Endothelial cell of umbilical vein (primary cell): Measurements from ENCODE around the gene VWA7. TPM values are rescaled to one million over a fixed set of nuclear protein-coding genes. Genes with fewer than 3 reads are reported as not detected.

Experiments used
- BruUV-seq: library from RNA; stranded (reverse); fragments of 400-500 nt; replicated peaks from 2 replicates; lab custom pipeline; 2021; lab: Mats Ljungman, UMichigan
- CTCF ChIA-PET: fragments of 300-600, 350-600 bp; sonication (Branson Sonifier 250); formaldehyde crosslinking; loops from one replicate; lab custom pipeline; 2021; ENCODE audit warnings: antibody characterized with exemption, inconsistent platforms; lab: Charles Lee
- POLR2A ChIA-PET: fragments of 300-600, 350-600 bp; sonication (Branson Sonifier 250); formaldehyde crosslinking; loops from one replicate; lab custom pipeline; 2021; ENCODE audit warnings: antibody characterized with exemption, inconsistent platforms; lab: Charles Lee
- DNase-seq: peaks from one replicate; pipeline ENCODE4 v3.0.0-alpha.2; 2011; ENCODE audit warnings: low read depth, low spot score
- FAIRE-seq: peaks from 2 replicates; lab custom pipeline; 2011; peaks lifted over from hg19 to GRCh38; lab: Jason Lieb, UNC
- H2AFZ ChIP-seq: 2 replicates; pipeline ENCODE4 v1.6.0; 2012; ENCODE audit warnings: low read depth, low read length, control low read depth, inconsistent platforms
- H3K27ac ChIP-seq: 2 replicates; pipeline ENCODE4 v1.5.1; 2011; ENCODE audit warnings: low read depth, mild to moderate bottlenecking, control low read depth, low read length, moderate library complexity; ENCODE audit not compliant: insufficient read depth
- H3K27me3 ChIP-seq, 2 experiments: 2 replicates each; pipeline versions ENCODE4 v1.6.0 to v1.6.1; 2011; ENCODE audit warnings: low read length in 2 of 2, mixed read lengths in 1 of 2; ENCODE audit not compliant: control insufficient read depth in 2 of 2, insufficient read depth in 2 of 2
- H3K36me3 ChIP-seq, 2 experiments: 2 replicates in 1 of 2; 3 replicates in 1 of 2; pipeline ENCODE4 v1.5.1; 2011; ENCODE audit warnings: low read length in 2 of 2, mild to moderate bottlenecking in 1 of 2, moderate library complexity in 1 of 2; ENCODE audit not compliant: control insufficient read depth in 2 of 2, insufficient read depth in 2 of 2; ENCODE audit errors: extremely low read depth in 1 of 2
- H3K4me1 ChIP-seq: 3 replicates; pipeline ENCODE4 v1.5.1; 2011; ENCODE audit warnings: mild to moderate bottlenecking, low read length; ENCODE audit not compliant: control insufficient read depth, insufficient read depth; ENCODE audit errors: extremely low read depth
- H3K4me2 ChIP-seq: 2 replicates; pipeline ENCODE4 v1.6.1; 2011; ENCODE audit warnings: low read length, control low read depth, mixed read lengths; ENCODE audit not compliant: insufficient read depth
- H3K4me3 ChIP-seq, 3 experiments: fragments of 200-600 bp in 1 of 3; sonication (generic), shearing (Covaris generic) in 1 of 3; replicated peaks in 1 of 3; 2 replicates each; pipeline ENCODE4 v1.5.1; 2011 to 2016; ENCODE audit warnings: control low read depth in 3 of 3, low read length in 3 of 3, mild to moderate bottlenecking in 2 of 3, inconsistent platforms in 1 of 3, low read depth in 1 of 3, moderate library complexity in 1 of 3; ENCODE audit not compliant: insufficient read depth in 1 of 3
- H3K79me2 ChIP-seq: 2 replicates; pipeline ENCODE4 v1.6.0; 2012; ENCODE audit warnings: low read length, inconsistent platforms; ENCODE audit not compliant: control insufficient read depth, insufficient read depth
- H3K9ac ChIP-seq: replicated peaks from 2 replicates; pipeline ENCODE3; 2011; ENCODE audit warnings: low read length, control low read depth; ENCODE audit not compliant: insufficient read depth; ENCODE audit errors: extremely low read depth
- H3K9me1 ChIP-seq: replicated peaks from 3 replicates; pipeline ENCODE4 v1.6.0; 2011; ENCODE audit warnings: mild to moderate bottlenecking, low read length; ENCODE audit not compliant: control insufficient read depth, insufficient read depth; ENCODE audit errors: extremely low read depth
- H3K9me3 ChIP-seq: replicated peaks from 2 replicates; pipeline ENCODE4 v1.5.1; 2012; ENCODE audit warnings: low read length, inconsistent platforms; ENCODE audit not compliant: control insufficient read depth, insufficient read depth
- H4K20me1 ChIP-seq: replicated peaks from 2 replicates; pipeline ENCODE3; 2011; ENCODE audit warnings: mild to moderate bottlenecking, low read length; ENCODE audit not compliant: control insufficient read depth, insufficient read depth; ENCODE audit errors: extremely low read depth
- EZH2 ChIP-seq: IDR thresholded peaks from 2 replicates; pipeline ENCODE4 v1.6.1; 2012; ENCODE audit warnings: borderline replicate concordance, low read depth, mild to moderate bottlenecking, moderate library complexity, low read length, inconsistent platforms; ENCODE audit not compliant: severe bottlenecking
- JUN ChIP-seq: IDR thresholded peaks from 2 replicates; pipeline ENCODE4 v1.6.1; 2011; ENCODE audit warnings: borderline replicate concordance, low read depth; ENCODE audit not compliant: insufficient read length, insufficient read depth
- MYC ChIP-seq: IDR thresholded peaks from one replicate; pipeline ENCODE4 v1.6.1; 2011; ENCODE audit warnings: mild to moderate bottlenecking, low read depth, low read length
- POLR2A ChIP-seq: IDR thresholded peaks from 2 replicates; pipeline ENCODE4 v1.6.1; 2012; ENCODE audit warnings: low read depth, mild to moderate bottlenecking, control low read depth, low read length
- POLR2AphosphoS5 ChIP-seq: IDR thresholded peaks from 2 replicates; pipeline ENCODE4 v1.6.1; 2012; ENCODE audit warnings: low read depth, mild to moderate bottlenecking, control low read depth, low read length, moderate library complexity; ENCODE audit not compliant: insufficient read depth
- dilution Hi-C: fragments of 300-500 bp; cut with MboI; formaldehyde crosslinking; loops from one replicate; pipeline ENCODE4 v1.15.0; 2019; ENCODE audit warnings: low sequenced_read_pairs; ENCODE audit not compliant: extremely low pct_ligation_motif_present
- intact Hi-C: fragments of 100-400 bp; cut with micrococcal nuclease; formaldehyde crosslinking; loops from one replicate; pipeline ENCODE4 v1.10.0; 2022
- polyA plus RNA-seq, 4 experiments: library from polyadenylated mRNA; depleted of rRNA in 3 of 4; stranded (reverse) in 3 of 4; unstranded in 1 of 4; fragments of >200 nt; gene quantifications; 2 replicates each; pipeline versions ENCODE4 v1.2.1 to v1.2.3, GENCODE V29; 2011 to 2012; ENCODE audit warnings: missing spikeins in 1 of 4
- total RNA-seq: library from RNA; stranded (reverse); gene quantifications from 2 replicates; pipeline ENCODE4 v1.2.3, GENCODE V29; 2021

VWA7 gene
- total and polyA plus RNA-seq, 2 donors (not counting 3 experiments of a cell fraction or from before 2014, with no cell fraction given), result 0.11 to 0.51 TPM

- no peaks in the 10 kb centered on the region for H3K9me1 ChIP-seq
- intact Hi-C loops, result no loop called here
- no peak for TF ChIP-seq MYC
- TF ChIP-seq POLR2AphosphoS5, result no peak
- TF ChIP-seq EZH2, result no peak
- TF ChIP-seq JUN, result no peak
- no peak for TF ChIP-seq POLR2A
- no peaks in the 10 kb centered on the region for H4K20me1 ChIP-seq
- no peak overlapping the region for H2AFZ ChIP-seq
- no peak overlapping the region for H3K4me2 ChIP-seq
- H3K9me3 ChIP-seq, result no peaks in the 10 kb centered on the region
- H3K4me1 ChIP-seq, result peaks cover 28% of the 10 kb centered on the region
- BruUV-seq, result no TSS peak
- peak overlapping the region in 1 of 3 experiments; percentile 94 for H3K4me3 ChIP-seq
- dilution Hi-C loops, result no loop called here
- H3K27ac ChIP-seq, result no peak overlapping the region
- no peak for FAIRE-seq
- H3K9ac ChIP-seq, result no peak overlapping the region
- CTCF ChIA-PET, result interaction anchor here (1.0 to 5.4 kb wide), 3 partner anchors 25 to 68 kb away, joined by 3 to 42 read pairs (median 4); partner anchors contain the start of genes ABHD16A and VARS1
- POLR2A ChIA-PET, result interaction anchor here (1.0 kb wide), 1 partner anchor 25 kb away, joined by 3 read pairs; the partner anchor contains the start of gene ABHD16A
- no peaks in the 10 kb centered on the region for H3K27me3 ChIP-seq
- peaks cover 2% of the 10 kb centered on the region for H3K79me2 ChIP-seq
- peaks cover 19 to 26% of the 10 kb centered on the region in 2 experiments for H3K36me3 ChIP-seq
- DNase-seq, result no peak
Observed at GRCh38 chr6:31727717-31728671, 49.1 kb downstream of the VWA7 start.
